ENCODE results near the gene HIVEP3.

The HIVEP3 gene

DNA sequence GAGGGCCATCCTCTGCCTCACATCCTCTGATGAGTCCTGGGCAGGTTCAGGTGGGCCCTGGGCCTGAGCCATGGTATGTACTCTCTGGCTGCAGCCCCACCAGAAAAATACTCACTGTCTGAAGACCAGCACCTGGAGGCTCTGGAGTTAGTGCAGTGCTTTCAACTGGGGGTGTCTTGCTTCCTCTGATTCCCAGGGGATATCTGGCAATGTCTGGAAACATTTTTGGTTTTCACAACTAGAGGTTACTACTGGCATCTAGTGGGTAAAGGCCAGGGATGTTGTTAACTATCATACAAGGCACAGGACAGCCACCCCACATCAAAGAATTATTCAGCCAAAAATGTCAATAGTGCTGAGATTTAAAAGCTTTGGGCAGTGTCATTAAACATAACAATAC lies 152.7 kb downstream of the HIVEP3 start:
- no peaks in the 10 kb centered on the region for H3K27me3 ChIP-seq (ENCODE audit: control insufficient read depth, insufficient read depth, low read length)
- no peaks in the 10 kb centered on the region for H3K9me3 ChIP-seq (ENCODE audit: control insufficient read depth, low read length)
- no peak overlapping the region for H3K4me3 ChIP-seq (ENCODE audit: low read length)
- no peaks in the 10 kb centered on the region for H3K36me3 ChIP-seq (ENCODE audit: control insufficient read depth, insufficient read depth, low read length)
- no peaks in the 10 kb centered on the region for H3K4me1 ChIP-seq (ENCODE audit: control insufficient read depth, insufficient read depth, low read length)
- no peak overlapping the region for H3K9ac ChIP-seq (ENCODE audit: low read length)

DNA sequence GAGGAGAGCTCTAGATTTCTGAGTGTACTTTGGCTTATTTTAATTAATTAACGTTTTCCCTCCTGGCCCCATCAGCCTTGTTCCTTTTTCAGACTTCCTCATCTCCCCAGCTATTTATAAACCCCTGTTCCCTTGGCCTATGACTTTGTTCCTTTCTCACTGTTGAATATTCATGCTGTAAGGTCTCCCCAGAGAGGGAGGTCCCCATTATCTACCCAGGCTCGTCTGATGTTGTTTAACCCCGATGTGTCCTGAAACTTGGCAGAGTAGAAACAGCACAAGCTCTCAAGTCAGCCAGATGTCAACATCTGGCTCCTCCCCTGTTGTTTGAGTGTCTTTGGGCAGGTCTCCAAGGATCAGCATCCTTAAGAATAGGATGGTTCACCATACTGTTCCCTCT lies 153.6 kb downstream of the HIVEP3 start:
- Histone ChIP-seq H3K4me3 (ENCODE audit: low read length) (no peak overlapping the region), H3K36me3 (ENCODE audit: control insufficient read depth, insufficient read depth, low read length) (no peaks in the 10 kb centered on the region), H3K4me1 (ENCODE audit: control insufficient read depth, insufficient read depth, low read length) (no peaks in the 10 kb centered on the region)

DNA sequence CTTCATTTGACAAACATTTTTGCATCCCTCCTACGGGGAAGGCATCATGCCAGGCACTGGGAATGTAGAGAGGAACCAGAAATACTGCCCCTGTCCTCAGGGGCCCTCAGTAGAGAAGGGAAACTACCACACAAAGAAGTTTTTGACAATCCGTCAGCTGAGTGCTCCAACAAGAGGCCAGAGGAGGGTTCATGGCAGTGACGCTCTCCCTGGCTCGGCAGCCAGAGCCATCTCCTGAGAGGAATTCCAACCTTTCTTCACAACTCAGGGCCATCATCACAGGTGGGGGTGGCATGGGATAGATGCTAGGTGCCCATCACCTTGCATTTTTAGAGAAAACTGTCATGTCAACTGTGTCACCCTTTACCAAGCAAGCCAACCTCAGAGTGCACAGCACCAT lies 154.1 kb downstream of the HIVEP3 start:
- H3K4me1 ChIP-seq (ENCODE audit: control insufficient read depth, insufficient read depth, low read length), result no peaks in the 10 kb centered on the region
- H3K27me3 ChIP-seq (ENCODE audit: control insufficient read depth, insufficient read depth, low read length), result no peaks in the 10 kb centered on the region
- H3K9me3 ChIP-seq (ENCODE audit: control insufficient read depth, low read length), result no peaks in the 10 kb centered on the region
- H3K9ac ChIP-seq (ENCODE audit: low read length), result no peak overlapping the region
- no peaks in the 10 kb centered on the region for H3K36me3 ChIP-seq (ENCODE audit: control insufficient read depth, insufficient read depth, low read length)
- H3K4me3 ChIP-seq (ENCODE audit: low read length), result no peak overlapping the region

More for the DNA sequence above, 153.6 kb downstream of the HIVEP3 start:
- Histone ChIP-seq H3K9ac (ENCODE audit: low read length) (no peak overlapping the region), H3K27me3 (ENCODE audit: control insufficient read depth, insufficient read depth, low read length) (no peaks in the 10 kb centered on the region), H3K9me3 (ENCODE audit: control insufficient read depth, low read length) (no peaks in the 10 kb centered on the region)

DNA sequence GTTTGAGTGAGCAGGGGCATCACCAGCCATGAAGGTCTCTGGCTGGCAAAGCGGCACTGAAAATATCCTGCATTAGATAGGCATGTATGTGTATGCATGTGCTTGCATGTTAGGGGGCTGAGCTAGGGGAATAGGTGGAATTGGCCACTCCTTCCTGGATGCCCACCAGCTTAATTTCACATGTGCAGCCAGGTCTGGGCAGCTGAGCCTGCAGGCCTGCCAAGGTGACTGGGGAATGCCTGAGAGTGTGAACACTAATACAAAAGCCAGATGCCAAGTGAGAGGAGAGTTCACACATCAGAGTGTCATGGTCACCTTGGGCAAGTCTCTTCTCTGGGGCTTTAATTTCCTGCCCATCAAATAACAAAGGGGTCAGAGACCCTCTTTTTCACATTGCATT lies 155.9 kb downstream of the HIVEP3 start:
- no peaks in the 10 kb centered on the region for H3K36me3 ChIP-seq (ENCODE audit: control insufficient read depth, insufficient read depth, low read length)
- H3K9ac ChIP-seq (ENCODE audit: low read length), result no peak overlapping the region
- H3K4me1 ChIP-seq (ENCODE audit: control insufficient read depth, insufficient read depth, low read length), result no peaks in the 10 kb centered on the region
- no peak overlapping the region for H3K4me3 ChIP-seq (ENCODE audit: low read length)
- H3K9me3 ChIP-seq (ENCODE audit: control insufficient read depth, low read length), result no peaks in the 10 kb centered on the region
- H3K27me3 ChIP-seq (ENCODE audit: control insufficient read depth, insufficient read depth, low read length), result no peaks in the 10 kb centered on the region

DNA sequence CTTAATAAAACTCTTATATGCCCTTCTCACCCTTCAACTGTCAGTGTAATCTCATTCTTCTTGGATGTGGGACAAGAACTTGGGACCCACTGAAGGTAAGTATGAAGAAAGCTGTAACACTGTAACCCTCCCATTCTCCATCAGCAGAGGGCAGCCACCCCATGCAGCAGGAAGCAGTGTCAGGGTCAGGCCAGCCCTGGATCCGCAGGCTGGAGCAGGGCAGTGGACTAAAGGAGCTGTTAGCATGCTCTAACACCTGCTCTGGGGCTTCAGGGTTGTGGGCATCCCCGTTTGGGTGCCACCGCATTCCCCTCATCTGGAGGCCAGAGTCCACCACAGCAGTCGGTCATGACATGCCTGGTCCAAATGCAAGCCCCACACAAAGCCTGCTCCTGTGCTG lies 156.5 kb downstream of the HIVEP3 start:
- Histone ChIP-seq H3K36me3 (ENCODE audit: control insufficient read depth, insufficient read depth, low read length) (no peaks in the 10 kb centered on the region), H3K4me1 (ENCODE audit: control insufficient read depth, insufficient read depth, low read length) (no peaks in the 10 kb centered on the region), H3K4me3 (ENCODE audit: low read length) (no peak overlapping the region), H3K27me3 (ENCODE audit: control insufficient read depth, insufficient read depth, low read length) (no peaks in the 10 kb centered on the region), H3K9ac (ENCODE audit: low read length) (no peak overlapping the region), H3K9me3 (ENCODE audit: control insufficient read depth, low read length) (no peaks in the 10 kb centered on the region)

DNA sequence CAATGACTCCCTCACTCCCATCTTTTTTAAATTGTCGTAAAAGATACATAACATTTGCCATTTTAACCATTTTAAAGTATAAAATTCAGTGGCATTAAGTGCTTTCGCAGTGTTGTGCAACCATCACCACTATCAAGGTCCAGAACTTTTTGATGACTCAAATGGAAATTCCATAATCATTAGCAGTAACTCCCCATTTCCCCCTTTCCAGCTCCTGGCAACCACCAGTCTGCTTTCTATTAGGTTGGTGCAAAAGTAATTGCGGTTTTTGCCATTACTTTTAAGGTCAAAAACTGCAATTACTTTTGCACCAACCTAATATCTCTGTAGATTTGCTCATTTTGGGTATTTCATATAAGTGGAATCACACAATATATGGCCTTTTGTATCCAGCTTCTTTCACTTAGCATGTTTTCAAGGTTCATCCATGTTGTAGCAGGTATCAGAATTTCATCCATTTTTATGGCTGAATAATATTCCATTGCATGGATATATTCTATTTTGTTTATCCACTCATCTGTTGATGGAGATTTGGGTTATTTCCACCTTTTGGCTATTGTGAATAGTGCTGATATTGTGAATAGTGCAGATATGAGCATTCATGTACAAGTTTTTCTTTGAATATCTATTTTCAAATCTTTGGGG lies 159.7 kb downstream of the HIVEP3 start:
- Histone ChIP-seq H3K9me3 (ENCODE audit: control insufficient read depth, low read length) (no peaks in the 10 kb centered on the region), H3K36me3 (ENCODE audit: control insufficient read depth, insufficient read depth, low read length) (no peaks in the 10 kb centered on the region), H3K4me1 (ENCODE audit: control insufficient read depth, insufficient read depth, low read length) (no peaks in the 10 kb centered on the region), H3K4me3 (ENCODE audit: low read length) (no peak overlapping the region), H3K27me3 (ENCODE audit: control insufficient read depth, insufficient read depth, low read length) (no peaks in the 10 kb centered on the region), H3K9ac (ENCODE audit: low read length) (no peak overlapping the region)

DNA sequence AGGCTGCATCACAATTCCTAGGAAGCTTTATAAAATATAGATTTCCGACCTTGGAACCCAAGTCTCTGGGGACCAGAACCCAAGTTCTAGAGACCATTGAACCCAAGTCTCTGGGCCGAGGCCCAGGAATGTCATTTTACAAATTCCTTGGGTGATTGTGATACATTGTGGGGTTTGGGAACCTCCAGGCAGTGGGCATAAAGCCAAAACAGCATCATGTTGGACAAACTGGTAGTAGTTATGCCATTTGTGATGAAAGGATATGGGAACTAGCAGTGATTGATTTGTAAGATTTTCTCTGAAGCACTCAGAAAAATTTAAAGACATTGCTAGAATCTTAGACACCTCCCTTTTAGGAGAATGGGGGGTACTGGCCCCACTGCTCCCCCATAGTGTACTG lies 160.2 kb downstream of the HIVEP3 start:
- no peaks in the 10 kb centered on the region for H3K9me3 ChIP-seq (ENCODE audit: control insufficient read depth, low read length)

DNA sequence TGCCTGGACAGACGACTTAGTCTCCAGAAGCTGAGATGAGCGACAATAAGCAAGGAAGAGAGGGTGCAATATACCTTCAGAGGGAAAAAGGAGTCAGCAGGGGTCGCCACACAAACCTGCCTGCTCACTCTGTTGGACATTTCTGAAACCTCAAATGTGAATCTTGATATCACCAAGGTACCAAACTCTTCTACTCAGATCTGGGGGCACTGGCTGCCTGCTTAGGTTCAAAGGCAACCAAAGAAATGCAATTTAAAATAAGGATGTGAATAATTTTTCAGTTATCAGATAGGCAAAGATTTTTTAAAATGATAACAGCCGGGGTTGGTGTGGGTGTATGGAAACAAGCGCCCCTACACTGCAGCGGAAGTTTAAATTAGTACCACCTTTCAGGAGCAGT lies 164.2 kb downstream of the HIVEP3 start:
- no peaks in the 10 kb centered on the region for H3K36me3 ChIP-seq (ENCODE audit: control insufficient read depth, insufficient read depth, low read length)
- H3K4me3 ChIP-seq (ENCODE audit: low read length), result no peak overlapping the region
- H3K9me3 ChIP-seq (ENCODE audit: control insufficient read depth, low read length), result no peaks in the 10 kb centered on the region
- H3K4me1 ChIP-seq (ENCODE audit: control insufficient read depth, insufficient read depth, low read length), result no peaks in the 10 kb centered on the region
- H3K27me3 ChIP-seq (ENCODE audit: control insufficient read depth, insufficient read depth, low read length), result no peaks in the 10 kb centered on the region
- H3K9ac ChIP-seq (ENCODE audit: low read length), result no peak overlapping the region

More for the DNA sequence above, 160.2 kb downstream of the HIVEP3 start:
- no peaks in the 10 kb centered on the region for H3K36me3 ChIP-seq (ENCODE audit: control insufficient read depth, insufficient read depth, low read length)
- no peak overlapping the region for H3K9ac ChIP-seq (ENCODE audit: low read length)
- no peaks in the 10 kb centered on the region for H3K4me1 ChIP-seq (ENCODE audit: control insufficient read depth, insufficient read depth, low read length)
- no peaks in the 10 kb centered on the region for H3K27me3 ChIP-seq (ENCODE audit: control insufficient read depth, insufficient read depth, low read length)
- no peak overlapping the region for H3K4me3 ChIP-seq (ENCODE audit: low read length)

DNA sequence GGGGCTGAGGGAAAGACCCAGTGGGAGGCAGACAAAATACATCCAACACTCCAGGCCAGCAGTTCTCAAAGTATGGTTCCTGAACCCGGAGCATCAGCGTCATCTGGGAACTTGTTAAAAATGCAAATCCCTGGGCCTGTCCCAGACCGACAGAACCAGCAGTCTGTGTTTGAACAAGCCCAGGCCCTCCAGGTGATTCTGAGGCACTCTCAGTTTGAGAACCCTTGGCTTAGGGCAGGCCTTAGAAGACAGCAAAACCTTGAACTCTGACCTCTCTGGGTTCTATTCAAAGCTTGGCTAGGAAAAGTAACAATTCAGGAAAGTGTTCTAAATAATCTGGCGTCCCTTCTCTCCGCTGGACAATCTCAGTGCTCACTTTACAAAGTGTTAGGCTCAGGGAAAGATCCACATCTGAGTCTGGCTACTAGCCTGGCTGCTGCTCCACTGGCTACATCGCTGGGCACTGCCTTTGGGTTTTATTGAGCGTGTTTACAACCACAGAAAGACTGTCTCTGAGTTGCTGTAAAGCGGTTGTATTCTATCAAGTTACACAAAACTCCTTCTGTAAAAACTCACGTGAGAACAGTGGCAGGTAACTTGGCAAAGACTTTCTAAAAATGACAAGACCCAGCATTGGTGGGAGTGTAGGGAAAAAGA lies 166.1 kb downstream of the HIVEP3 start:
- no peak overlapping the region for H3K9ac ChIP-seq (ENCODE audit: low read length)
- H3K27me3 ChIP-seq (ENCODE audit: control insufficient read depth, insufficient read depth, low read length), result no peaks in the 10 kb centered on the region
- no peak overlapping the region for H3K4me3 ChIP-seq (ENCODE audit: low read length)
- no peaks in the 10 kb centered on the region for H3K4me1 ChIP-seq (ENCODE audit: control insufficient read depth, insufficient read depth, low read length)
- H3K36me3 ChIP-seq (ENCODE audit: control insufficient read depth, insufficient read depth, low read length), result no peaks in the 10 kb centered on the region
- no peaks in the 10 kb centered on the region for H3K9me3 ChIP-seq (ENCODE audit: control insufficient read depth, low read length)

DNA sequence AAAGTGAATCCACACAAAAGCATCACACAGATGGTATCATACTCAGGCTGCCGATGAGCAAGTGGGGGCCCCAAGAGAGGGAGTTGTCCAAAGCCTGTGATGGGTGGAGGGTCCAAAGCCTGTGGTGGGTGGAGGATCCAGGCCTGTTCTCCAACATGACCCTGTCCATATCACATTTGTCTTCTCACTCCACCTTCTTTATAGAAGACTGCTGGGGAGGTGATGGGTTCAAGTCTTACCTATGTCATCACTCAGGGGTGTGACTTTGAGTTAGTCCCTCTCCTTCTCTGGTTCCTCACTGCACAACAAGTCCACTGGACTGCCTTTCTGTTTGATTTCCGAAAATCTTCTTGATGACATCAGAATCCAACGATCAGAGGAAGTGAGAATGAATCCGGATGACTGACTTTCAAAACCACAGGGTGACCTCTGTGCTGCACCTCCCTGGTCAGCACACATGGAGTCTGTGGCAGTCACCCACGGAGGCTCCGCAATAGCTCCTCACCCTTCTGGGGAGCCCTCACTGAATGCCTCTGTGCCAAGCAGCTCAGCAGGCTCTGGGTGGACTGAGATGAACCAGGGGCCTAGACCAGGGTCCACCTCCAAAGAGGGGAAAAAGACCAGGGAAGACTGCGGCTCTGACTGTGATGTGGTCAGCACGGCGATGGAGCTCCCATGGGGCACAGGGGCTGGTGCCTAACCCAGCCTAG lies 166.8 kb downstream of the HIVEP3 start:
- H3K9me3 ChIP-seq (ENCODE audit: control insufficient read depth, low read length), result no peaks in the 10 kb centered on the region
- no peak overlapping the region for H3K9ac ChIP-seq (ENCODE audit: low read length)
- H3K27me3 ChIP-seq (ENCODE audit: control insufficient read depth, insufficient read depth, low read length), result no peaks in the 10 kb centered on the region
- H3K4me3 ChIP-seq (ENCODE audit: low read length), result no peak overlapping the region
- H3K36me3 ChIP-seq (ENCODE audit: control insufficient read depth, insufficient read depth, low read length), result no peaks in the 10 kb centered on the region
- no peaks in the 10 kb centered on the region for H3K4me1 ChIP-seq (ENCODE audit: control insufficient read depth, insufficient read depth, low read length)

DNA sequence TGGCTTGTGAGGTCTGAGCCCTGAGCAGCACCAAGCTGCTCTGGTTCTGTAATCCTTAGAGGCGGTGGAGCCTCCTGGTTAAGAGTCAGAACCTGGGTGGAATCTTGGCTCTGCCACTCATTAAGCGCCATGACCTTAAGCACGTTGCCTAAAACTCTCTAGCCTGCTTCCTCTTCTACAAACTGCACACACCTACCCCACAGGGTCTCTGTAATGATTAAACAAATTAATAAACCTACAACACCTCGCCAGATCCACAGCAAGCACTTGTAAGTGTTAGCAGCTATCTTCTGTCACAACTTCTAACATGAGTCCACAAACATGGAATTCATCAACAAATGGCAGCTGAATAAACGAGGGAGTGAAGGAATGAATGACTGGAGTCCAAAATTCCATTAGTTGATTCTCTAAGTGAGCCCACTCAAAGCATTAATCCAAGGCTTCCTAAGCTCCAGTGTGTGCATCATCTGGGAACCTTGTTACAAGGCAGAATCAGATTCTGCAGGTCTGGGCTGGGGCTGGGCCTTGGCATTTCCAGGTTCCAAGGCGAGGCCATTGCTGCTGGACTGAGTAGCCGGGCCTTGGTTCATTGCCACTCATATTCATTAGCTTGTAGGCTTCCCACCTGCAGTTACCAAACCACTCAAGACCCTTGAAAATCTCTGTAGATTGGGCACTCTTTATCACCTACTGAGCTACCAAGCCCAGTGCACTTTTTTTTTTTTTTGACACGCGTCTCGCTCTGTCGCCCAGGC lies 168.6 kb downstream of the HIVEP3 start:
- H3K4me1 ChIP-seq (ENCODE audit: control insufficient read depth, insufficient read depth, low read length), result no peaks in the 10 kb centered on the region
- H3K27me3 ChIP-seq (ENCODE audit: control insufficient read depth, insufficient read depth, low read length), result no peaks in the 10 kb centered on the region
- no peaks in the 10 kb centered on the region for H3K36me3 ChIP-seq (ENCODE audit: control insufficient read depth, insufficient read depth, low read length)
- H3K9ac ChIP-seq (ENCODE audit: low read length), result no peak overlapping the region
- no peak overlapping the region for H3K4me3 ChIP-seq (ENCODE audit: low read length)
- H3K9me3 ChIP-seq (ENCODE audit: control insufficient read depth, low read length), result no peaks in the 10 kb centered on the region

DNA sequence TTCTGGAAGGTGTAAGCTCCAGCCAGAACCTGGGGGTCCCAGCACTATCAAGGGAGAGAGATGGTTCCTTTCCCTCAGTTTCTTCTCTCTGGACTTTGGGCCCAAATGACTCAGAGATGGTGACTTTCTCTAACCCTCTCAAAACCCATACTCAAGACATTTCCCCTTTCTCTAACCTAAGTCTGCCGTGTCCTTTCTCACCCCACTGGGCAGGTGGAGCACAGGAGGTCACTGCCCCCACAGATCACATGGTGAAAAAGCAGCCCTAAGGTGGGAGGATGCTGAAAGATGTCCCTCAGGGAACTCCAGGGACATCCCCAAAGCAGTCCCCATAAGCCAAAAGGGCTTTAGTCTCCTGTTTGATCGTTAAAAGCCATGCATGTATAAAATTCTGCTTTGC lies 173.7 kb downstream of the HIVEP3 start:
- Histone ChIP-seq H3K4me1 (ENCODE audit: control insufficient read depth, insufficient read depth, low read length) (no peaks in the 10 kb centered on the region), H3K9me3 (ENCODE audit: control insufficient read depth, low read length) (no peaks in the 10 kb centered on the region), H3K27me3 (ENCODE audit: control insufficient read depth, insufficient read depth, low read length) (no peaks in the 10 kb centered on the region), H3K36me3 (ENCODE audit: control insufficient read depth, insufficient read depth, low read length) (no peaks in the 10 kb centered on the region), H3K4me3 (ENCODE audit: low read length) (no peak overlapping the region), H3K9ac (ENCODE audit: low read length) (no peak overlapping the region)

All from mucosa of stomach (tissue), 1 donor.